Measurements from ENCODE around the gene GABARAP. TPM values are rescaled to one million over a fixed set of nuclear protein-coding genes. Genes with fewer than 3 reads are reported as not detected.

The GABARAP gene
- total and polyA plus RNA-seq, 2 of the 13 experiments (the other 11 are each of a cell fraction or from before 2014, with no cell fraction given): 161 to 310 TPM

DNA sequence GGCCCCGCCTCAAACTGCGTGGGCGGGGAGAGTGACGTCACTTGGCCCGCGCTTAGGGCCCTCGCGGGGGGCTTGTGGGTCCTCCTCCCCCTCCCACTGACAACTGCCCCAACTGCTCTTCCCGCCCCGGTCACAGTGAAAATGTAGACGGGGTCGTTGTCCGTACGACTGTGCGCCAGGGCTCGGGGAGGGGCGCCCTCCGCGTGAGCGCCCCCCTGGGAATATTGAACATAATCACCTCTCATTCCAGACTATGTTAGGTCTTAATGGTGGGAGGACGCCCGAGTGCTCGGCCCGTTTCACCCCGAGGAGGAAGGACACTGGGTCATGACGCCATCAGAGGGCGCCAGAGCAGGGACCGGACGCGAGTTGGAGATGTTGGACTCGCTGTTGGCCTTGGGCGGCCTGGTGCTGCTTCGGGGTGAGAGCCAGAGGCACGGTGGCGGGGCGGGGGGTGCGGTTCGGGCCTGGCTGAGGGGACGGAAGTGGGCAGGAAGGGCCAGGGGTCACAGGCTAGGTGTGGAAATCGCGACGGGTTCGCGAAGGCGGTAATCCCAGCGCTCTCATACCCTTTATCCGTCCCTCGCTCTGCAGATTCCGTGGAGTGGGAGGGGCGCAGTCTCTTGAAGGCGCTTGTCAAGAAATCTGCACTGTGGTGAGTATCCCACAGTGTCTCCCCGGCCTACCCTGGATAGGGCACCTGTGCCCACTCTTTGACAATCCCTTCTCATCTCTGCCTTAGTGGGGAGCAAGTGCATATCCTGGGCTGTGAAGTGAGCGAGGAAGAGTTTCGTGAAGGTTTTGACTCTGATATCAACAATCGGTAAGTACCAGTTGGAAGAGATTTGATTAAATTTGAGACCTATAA lies 10.2 kb upstream of the GABARAP start, which contains the start of gene ELP5 (continued):
- TF ChIP-seq, protein P1, sequence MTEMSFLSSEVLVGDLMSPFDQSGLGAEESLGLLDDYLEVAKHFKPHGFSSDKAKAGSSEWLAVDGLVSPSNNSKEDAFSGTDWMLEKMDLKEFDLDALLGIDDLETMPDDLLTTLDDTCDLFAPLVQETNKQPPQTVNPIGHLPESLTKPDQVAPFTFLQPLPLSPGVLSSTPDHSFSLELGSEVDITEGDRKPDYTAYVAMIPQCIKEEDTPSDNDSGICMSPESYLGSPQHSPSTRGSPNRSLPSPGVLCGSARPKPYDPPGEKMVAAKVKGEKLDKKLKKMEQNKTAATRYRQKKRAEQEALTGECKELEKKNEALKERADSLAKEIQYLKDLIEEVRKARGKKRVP (CRISPR knock-in tag; IDR thresholded peaks at IDR 0.05): peak in 1 of 2 experiments; percentile 43; a peak in 1 of 4 replicates
- TF ChIP-seq CCDC6 (CRISPR knock-in tag; IDR thresholded peaks at IDR 0.05) (peak; percentile 72), ETV5 (CRISPR knock-in tag; IDR thresholded peaks at IDR 0.05; ENCODE audit: borderline replicate concordance) (peak; percentile 80), ZNF709 (CRISPR knock-in tag; IDR thresholded peaks at IDR 0.05) (peak; percentile 68; the same call in 1 of the 2 replicates), YY1 (IDR thresholded peaks at IDR 0.05; ENCODE audit: insufficient read depth, insufficient replicate concordance, low read depth, low read length) (no peak), PHF21A (CRISPR knock-in tag; IDR thresholded peaks at IDR 0.05) (peak; percentile 79; the same call in 1 of the 2 replicates), ZBTB20 (CRISPR knock-in tag; IDR thresholded peaks at IDR 0.05; ENCODE audit: borderline replicate concordance, low read depth) (peak; percentile 72; the same call in 1 of the 2 replicates), ZNF788 (CRISPR knock-in tag; IDR thresholded peaks at IDR 0.05; ENCODE audit: borderline replicate concordance) (peak; percentile 83; the same call in 1 of the 2 replicates), CENPT (CRISPR knock-in tag; IDR thresholded peaks at IDR 0.05; ENCODE audit: low read depth) (0 out of 2 replicates have a peak, but pooled peaks have one; percentile 85), ZNF296 (CRISPR knock-in tag; conservative IDR thresholded peaks at IDR 0.05) (no peak; the same call in 1 of the 2 replicates), ZFYVE20 (CRISPR knock-in tag; IDR thresholded peaks at IDR 0.05; ENCODE audit: borderline replicate concordance, low read depth) (no peak)
- TF ChIP-seq, protein P2, sequence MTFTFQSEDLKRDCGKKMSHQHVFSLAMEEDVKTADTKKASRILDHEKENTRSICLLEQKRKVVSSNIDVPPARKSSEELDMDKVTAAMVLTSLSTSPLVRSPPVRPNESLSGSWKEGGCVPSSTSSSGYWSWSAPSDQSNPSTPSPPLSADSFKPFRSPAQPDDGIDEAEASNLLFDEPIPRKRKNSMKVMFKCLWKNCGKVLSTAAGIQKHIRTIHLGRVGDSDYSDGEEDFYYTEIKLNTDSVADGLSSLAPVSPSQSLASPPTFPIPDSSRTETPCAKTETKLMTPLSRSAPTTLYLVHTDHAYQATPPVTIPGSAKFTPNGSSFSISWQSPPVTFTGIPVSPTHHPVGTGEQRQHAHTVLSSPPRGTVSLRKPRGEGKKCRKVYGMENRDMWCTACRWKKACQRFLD (CRISPR knock-in tag; IDR thresholded peaks at IDR 0.05; ENCODE audit: borderline replicate concordance): no peak; the same call in 1 of the 2 replicates
- TF ChIP-seq, protein P3, sequence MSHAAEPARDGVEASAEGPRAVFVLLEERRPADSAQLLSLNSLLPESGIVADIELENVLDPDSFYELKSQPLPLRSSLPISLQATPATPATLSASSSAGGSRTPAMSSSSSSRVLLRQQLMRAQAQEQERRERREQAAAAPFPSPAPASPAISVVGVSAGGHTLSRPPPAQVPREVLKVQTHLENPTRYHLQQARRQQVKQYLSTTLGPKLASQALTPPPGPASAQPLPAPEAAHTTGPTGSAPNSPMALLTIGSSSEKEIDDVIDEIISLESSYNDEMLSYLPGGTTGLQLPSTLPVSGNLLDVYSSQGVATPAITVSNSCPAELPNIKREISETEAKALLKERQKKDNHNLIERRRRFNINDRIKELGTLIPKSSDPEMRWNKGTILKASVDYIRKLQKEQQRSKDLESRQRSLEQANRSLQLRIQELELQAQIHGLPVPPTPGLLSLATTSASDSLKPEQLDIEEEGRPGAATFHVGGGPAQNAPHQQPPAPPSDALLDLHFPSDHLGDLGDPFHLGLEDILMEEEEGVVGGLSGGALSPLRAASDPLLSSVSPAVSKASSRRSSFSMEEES (CRISPR knock-in tag; IDR thresholded peaks at IDR 0.05): peak; percentile 37; the same call in 1 of the 2 replicates
- TF ChIP-seq, protein P4, sequence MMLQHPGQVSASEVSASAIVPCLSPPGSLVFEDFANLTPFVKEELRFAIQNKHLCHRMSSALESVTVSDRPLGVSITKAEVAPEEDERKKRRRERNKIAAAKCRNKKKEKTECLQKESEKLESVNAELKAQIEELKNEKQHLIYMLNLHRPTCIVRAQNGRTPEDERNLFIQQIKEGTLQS (CRISPR knock-in tag; IDR thresholded peaks at IDR 0.05): peak; percentile 2; the same call in 1 of the 2 replicates
- TF ChIP-seq, protein P5, sequence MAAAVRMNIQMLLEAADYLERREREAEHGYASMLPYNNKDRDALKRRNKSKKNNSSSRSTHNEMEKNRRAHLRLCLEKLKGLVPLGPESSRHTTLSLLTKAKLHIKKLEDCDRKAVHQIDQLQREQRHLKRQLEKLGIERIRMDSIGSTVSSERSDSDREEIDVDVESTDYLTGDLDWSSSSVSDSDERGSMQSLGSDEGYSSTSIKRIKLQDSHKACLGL (CRISPR knock-in tag; IDR thresholded peaks at IDR 0.05): peak; percentile 78
- TF ChIP-seq, protein P6, sequence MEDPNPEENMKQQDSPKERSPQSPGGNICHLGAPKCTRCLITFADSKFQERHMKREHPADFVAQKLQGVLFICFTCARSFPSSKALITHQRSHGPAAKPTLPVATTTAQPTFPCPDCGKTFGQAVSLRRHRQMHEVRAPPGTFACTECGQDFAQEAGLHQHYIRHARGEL (CRISPR knock-in tag; IDR thresholded peaks at IDR 0.05): peak; percentile 47; the same call in 1 of the 2 replicates
- TF ChIP-seq, protein P7, sequence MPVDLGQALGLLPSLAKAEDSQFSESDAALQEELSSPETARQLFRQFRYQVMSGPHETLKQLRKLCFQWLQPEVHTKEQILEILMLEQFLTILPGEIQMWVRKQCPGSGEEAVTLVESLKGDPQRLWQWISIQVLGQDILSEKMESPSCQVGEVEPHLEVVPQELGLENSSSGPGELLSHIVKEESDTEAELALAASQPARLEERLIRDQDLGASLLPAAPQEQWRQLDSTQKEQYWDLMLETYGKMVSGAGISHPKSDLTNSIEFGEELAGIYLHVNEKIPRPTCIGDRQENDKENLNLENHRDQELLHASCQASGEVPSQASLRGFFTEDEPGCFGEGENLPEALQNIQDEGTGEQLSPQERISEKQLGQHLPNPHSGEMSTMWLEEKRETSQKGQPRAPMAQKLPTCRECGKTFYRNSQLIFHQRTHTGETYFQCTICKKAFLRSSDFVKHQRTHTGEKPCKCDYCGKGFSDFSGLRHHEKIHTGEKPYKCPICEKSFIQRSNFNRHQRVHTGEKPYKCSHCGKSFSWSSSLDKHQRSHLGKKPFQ (CRISPR knock-in tag; IDR thresholded peaks at IDR 0.05; ENCODE audit: insufficient replicate concordance): peak; percentile 80
- TF ChIP-seq, protein P8, sequence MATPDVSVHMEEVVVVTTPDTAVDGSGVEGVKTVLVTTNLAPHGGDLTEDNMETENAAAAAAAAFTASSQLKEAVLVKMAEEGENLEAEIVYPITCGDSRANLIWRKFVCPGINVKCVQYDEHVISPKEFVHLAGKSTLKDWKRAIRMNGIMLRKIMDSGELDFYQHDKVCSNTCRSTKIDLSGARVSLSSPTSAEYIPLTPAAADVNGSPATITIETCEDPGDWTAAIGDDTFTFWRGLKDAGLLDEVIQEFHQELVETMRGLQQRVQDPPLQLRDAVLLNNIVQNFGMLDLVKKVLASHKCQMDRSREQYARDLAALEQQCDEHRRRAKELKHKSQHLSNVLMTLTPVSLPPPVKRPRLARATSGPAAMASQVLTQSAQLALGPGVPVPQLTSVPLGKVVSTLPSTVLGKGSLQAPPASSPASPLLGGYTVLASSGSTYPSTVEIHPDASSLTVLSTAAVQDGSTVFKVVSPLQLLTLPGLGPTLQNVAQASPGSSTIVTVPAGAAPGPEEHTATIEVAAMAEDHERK (CRISPR knock-in tag; IDR thresholded peaks at IDR 0.05; ENCODE audit: low read depth): no peak
